ENCODE data around the gene SND1.

The SND1 gene

DNA sequence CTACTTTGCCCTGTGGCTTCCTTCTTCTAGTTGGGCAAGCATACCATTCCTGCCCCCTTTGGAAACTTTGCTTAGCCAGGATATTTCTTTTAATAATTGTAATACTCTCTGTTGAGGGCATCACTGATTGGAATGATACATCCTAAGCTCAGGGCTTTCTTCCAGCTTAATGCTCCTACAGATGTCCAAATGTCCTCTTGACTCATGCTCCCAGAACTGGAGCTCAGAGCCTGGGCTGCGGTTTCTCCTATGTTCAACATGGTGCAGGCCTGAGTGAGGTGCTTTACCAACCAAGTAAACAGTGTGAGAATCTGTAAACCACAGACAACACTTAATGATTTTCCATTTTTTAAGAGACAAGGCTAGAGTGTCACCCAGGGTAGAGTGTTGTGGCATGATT, 270.7 kb downstream of the SND1 start:
- no peaks in the 10 kb centered on the region for H3K9me3 ChIP-seq (ENCODE audit: control insufficient read depth, insufficient read depth, low read length)
- no peak overlapping the region for H3K4me3 ChIP-seq (ENCODE audit: low read depth, low read length)
- H3K4me1 ChIP-seq (ENCODE audit: control insufficient read depth, insufficient read depth, low read length), result peaks cover 10% of the 10 kb centered on the region

DNA sequence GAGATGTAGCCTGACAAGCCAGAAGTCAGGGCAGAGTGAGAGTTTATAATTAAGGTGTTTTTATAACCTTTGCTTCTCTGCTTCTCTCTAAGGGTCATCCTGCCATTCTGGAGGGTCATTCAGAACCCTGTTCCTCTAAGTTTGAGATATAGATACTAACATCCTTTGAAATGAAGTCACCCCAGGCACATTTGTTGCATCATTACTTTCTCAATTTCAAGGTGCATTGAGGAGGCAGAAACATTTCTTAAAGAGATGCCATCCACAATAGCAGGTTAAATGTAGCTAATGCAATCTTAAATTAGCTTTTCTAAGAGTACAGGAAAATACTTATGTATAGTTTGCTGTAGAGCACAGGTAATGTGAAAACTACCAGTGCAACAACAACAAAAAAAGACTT, 272.9 kb downstream of the SND1 start:
- no peaks in the 10 kb centered on the region for H3K9me3 ChIP-seq (ENCODE audit: control insufficient read depth, insufficient read depth, low read length)
- no peak overlapping the region for H3K27ac ChIP-seq (ENCODE audit: low read depth, low read length)
- peaks cover 10% of the 10 kb centered on the region for H3K4me1 ChIP-seq (ENCODE audit: control insufficient read depth, insufficient read depth, low read length)
- H3K9ac ChIP-seq (ENCODE audit: low read depth, low read length), result no peak overlapping the region
- H3K36me3 ChIP-seq (ENCODE audit: control insufficient read depth, insufficient read depth, low read length), result peaks cover 12% of the 10 kb centered on the region
- no peaks in the 10 kb centered on the region for H3K27me3 ChIP-seq (ENCODE audit: control insufficient read depth, insufficient read depth, low read length)
- H3K4me3 ChIP-seq (ENCODE audit: low read depth, low read length), result no peak overlapping the region

More for the DNA sequence above, 270.7 kb downstream of the SND1 start:
- Histone ChIP-seq H3K27ac (ENCODE audit: low read depth, low read length) (no peak overlapping the region), H3K27me3 (ENCODE audit: control insufficient read depth, insufficient read depth, low read length) (no peaks in the 10 kb centered on the region), H3K9ac (ENCODE audit: low read depth, low read length) (no peak overlapping the region), H3K36me3 (ENCODE audit: control insufficient read depth, insufficient read depth, low read length) (no peaks in the 10 kb centered on the region)

DNA sequence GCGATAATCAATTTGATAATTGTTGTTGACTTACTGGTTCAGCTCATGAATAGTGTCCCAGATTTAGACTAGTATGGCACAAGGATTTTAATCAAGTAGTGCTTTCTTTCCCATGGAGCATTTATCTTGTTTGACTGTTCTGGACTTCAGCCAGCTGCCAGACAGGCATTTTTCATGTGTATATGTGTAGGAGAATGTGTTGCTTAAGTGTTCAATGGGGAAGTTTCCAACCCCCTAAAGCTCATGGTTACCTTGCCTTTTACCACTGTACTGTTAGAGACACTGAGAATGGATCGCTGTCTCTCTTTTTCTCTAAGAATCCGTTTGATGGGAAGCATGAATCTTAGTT, 275.3 kb downstream of the SND1 start:
- Histone ChIP-seq H3K4me3 (ENCODE audit: low read depth, low read length) (no peak overlapping the region), H3K27me3 (ENCODE audit: control insufficient read depth, insufficient read depth, low read length) (no peaks in the 10 kb centered on the region), H3K36me3 (ENCODE audit: control insufficient read depth, insufficient read depth, low read length) (peaks cover 27% of the 10 kb centered on the region), H3K4me1 (ENCODE audit: control insufficient read depth, insufficient read depth, low read length) (peaks cover 10% of the 10 kb centered on the region), H3K27ac (ENCODE audit: low read depth, low read length) (no peak overlapping the region), H3K9me3 (ENCODE audit: control insufficient read depth, insufficient read depth, low read length) (no peaks in the 10 kb centered on the region), H3K9ac (ENCODE audit: low read depth, low read length) (no peak overlapping the region)

DNA sequence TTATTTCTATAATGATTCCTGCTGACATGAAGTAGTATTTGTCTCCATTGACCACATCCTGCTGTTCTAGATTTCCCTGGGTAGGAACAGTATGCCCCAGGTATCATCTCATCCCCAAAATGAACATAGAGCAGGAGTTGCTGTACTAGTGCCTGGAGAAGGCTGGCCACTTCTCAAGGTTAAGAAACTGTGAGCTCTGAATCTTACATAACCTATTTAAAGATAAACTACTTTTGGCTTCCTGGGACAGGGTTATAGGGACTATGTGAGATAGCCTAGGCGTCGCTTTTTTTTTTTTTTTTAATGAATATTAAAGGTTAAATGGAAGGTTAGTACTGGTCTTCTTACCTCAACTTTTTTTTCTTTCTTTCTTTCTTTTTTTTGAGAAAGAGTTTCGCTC, 276.2 kb downstream of the SND1 start:
- Histone ChIP-seq H3K9ac (ENCODE audit: low read depth, low read length) (no peak overlapping the region), H3K4me3 (ENCODE audit: low read depth, low read length) (no peak overlapping the region), H3K27me3 (ENCODE audit: control insufficient read depth, insufficient read depth, low read length) (no peaks in the 10 kb centered on the region), H3K27ac (ENCODE audit: low read depth, low read length) (no peak overlapping the region), H3K36me3 (ENCODE audit: control insufficient read depth, insufficient read depth, low read length) (peaks cover 30% of the 10 kb centered on the region), H3K4me1 (ENCODE audit: control insufficient read depth, insufficient read depth, low read length) (peaks cover 13% of the 10 kb centered on the region), H3K9me3 (ENCODE audit: control insufficient read depth, insufficient read depth, low read length) (no peaks in the 10 kb centered on the region)

DNA sequence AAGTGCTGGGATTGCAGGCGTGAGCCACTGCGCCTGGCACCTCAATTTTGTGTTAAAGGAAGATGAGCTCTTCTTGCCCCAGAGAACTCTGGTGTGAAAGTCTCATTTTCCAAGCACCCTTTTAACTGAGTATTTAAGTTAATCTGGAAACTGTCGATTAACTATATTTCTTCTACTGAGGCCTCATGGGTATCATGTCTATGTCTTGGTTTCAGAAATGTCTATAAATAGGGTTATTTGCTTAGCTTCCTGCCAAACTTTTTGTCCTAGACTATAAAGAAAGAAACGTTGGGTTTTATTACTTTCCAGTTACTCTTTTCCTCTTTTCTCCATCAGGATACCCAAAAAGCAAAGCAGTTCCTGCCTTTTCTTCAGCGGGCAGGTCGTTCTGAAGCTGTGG, 276.9 kb downstream of the SND1 start:
- H3K9ac ChIP-seq (ENCODE audit: low read depth, low read length), result no peak overlapping the region
- H3K27ac ChIP-seq (ENCODE audit: low read depth, low read length), result no peak overlapping the region
- H3K9me3 ChIP-seq (ENCODE audit: control insufficient read depth, insufficient read depth, low read length), result no peaks in the 10 kb centered on the region
- H3K27me3 ChIP-seq (ENCODE audit: control insufficient read depth, insufficient read depth, low read length), result no peaks in the 10 kb centered on the region
- no peak overlapping the region for H3K4me3 ChIP-seq (ENCODE audit: low read depth, low read length)
- H3K36me3 ChIP-seq (ENCODE audit: control insufficient read depth, insufficient read depth, low read length), result peaks cover 35% of the 10 kb centered on the region
- peaks cover 14% of the 10 kb centered on the region for H3K4me1 ChIP-seq (ENCODE audit: control insufficient read depth, insufficient read depth, low read length)

DNA sequence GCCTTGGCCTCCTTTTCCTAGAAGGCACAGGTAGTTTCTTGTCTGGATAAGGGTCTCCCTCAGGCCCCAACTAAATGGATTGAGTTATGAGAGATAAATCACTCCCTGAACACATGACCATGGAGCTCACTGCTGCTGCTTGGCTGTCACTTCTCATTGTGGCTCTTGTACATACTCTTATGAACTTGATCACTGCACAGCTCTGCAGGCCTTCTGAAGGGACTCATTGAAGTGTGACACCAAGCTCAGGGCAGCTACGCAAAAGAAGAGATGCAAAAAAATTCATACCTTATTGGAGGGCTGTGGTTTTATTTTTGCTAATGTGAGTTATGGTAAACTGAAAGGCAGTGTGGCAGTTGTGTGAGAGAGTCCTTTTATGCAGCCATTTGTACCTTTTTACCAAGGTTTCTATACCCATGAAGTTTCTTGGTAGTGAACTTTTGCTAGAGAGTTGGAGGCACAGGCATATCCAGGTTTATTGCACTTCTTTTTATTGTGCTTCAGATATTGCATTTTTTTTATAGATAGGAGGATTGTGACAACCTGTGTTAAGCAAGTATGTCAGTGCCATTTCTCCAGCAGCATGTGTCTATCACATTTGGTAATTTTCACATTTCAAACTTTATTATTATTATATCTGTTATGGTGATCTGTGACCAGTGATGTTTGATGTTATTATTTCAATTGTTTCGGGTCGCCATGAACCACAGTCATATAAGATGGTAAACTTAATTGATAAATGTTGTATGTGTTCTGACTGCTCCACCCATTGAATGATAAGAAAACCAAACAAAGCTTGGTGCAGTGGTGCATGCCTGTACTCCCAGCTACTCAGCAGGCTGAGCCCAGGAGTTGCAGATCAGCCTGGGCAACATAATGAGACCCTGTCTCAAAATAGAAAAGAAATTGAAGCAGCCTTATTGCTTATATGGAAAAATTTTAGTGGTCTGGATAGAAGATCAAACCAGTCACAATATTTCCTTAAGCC, 278.6 kb downstream of the SND1 start:
- Histone ChIP-seq H3K36me3 (ENCODE audit: control insufficient read depth, insufficient read depth, low read length) (peaks cover 35% of the 10 kb centered on the region), H3K27ac (ENCODE audit: low read depth, low read length) (no peak overlapping the region), H3K4me1 (ENCODE audit: control insufficient read depth, insufficient read depth, low read length) (peaks cover 21% of the 10 kb centered on the region)

DNA sequence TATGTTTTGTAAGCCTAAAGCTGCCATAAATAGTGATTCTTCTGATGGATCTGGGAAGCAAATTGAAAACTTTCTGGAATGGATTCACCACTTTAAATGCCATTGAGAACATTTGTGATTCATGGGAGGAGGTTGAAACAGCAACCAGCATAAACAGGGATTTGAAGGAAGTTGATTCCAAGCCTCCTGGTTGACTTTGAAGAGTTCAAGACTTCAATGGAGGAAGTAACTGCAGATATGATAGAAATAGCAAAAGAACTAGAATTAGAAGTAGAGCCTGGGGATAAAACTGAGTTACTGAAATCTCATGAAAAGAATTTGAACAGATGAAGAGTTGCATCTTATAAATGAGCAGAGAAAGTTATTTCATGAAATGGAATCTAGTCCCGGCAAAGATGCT, 280.1 kb downstream of the SND1 start:
- Histone ChIP-seq H3K27ac (ENCODE audit: low read depth, low read length) (no peak overlapping the region), H3K36me3 (ENCODE audit: control insufficient read depth, insufficient read depth, low read length) (peaks cover 35% of the 10 kb centered on the region), H3K4me1 (ENCODE audit: control insufficient read depth, insufficient read depth, low read length) (peaks cover 22% of the 10 kb centered on the region), H3K9ac (ENCODE audit: low read depth, low read length) (no peak overlapping the region), H3K27me3 (ENCODE audit: control insufficient read depth, insufficient read depth, low read length) (no peaks in the 10 kb centered on the region), H3K4me3 (ENCODE audit: low read depth, low read length) (no peak overlapping the region), H3K9me3 (ENCODE audit: control insufficient read depth, insufficient read depth, low read length) (no peaks in the 10 kb centered on the region)

More for the DNA sequence above, 278.6 kb downstream of the SND1 start:
- Histone ChIP-seq H3K27me3 (ENCODE audit: control insufficient read depth, insufficient read depth, low read length) (no peaks in the 10 kb centered on the region), H3K4me3 (ENCODE audit: low read depth, low read length) (no peak overlapping the region), H3K9ac (ENCODE audit: low read depth, low read length) (no peak overlapping the region), H3K9me3 (ENCODE audit: control insufficient read depth, insufficient read depth, low read length) (no peaks in the 10 kb centered on the region)

DNA sequence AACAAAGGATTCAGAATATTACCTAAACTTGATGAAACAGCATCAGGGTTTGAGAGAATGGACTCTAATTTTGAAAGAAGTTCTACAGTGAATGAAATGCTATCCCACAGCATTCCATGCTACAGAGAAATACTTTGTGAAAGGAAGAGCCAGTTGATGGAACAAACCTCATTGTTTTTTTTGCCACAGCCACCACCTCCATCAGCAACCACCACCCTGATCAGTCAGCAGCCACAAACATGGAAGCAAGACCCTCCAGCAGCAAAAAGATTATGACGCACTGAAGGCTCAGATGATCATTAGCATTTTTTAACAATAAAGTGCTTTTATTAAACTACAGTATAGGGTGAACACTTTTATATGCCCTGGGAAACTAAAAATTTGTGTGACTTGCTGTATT, 280.5 kb downstream of the SND1 start:
- H3K4me3 ChIP-seq (ENCODE audit: low read depth, low read length), result no peak overlapping the region
- no peaks in the 10 kb centered on the region for H3K27me3 ChIP-seq (ENCODE audit: control insufficient read depth, insufficient read depth, low read length)
- no peak overlapping the region for H3K9ac ChIP-seq (ENCODE audit: low read depth, low read length)
- no peak overlapping the region for H3K27ac ChIP-seq (ENCODE audit: low read depth, low read length)
- no peaks in the 10 kb centered on the region for H3K9me3 ChIP-seq (ENCODE audit: control insufficient read depth, insufficient read depth, low read length)
- peaks cover 22% of the 10 kb centered on the region for H3K4me1 ChIP-seq (ENCODE audit: control insufficient read depth, insufficient read depth, low read length)
- peaks cover 35% of the 10 kb centered on the region for H3K36me3 ChIP-seq (ENCODE audit: control insufficient read depth, insufficient read depth, low read length)

DNA sequence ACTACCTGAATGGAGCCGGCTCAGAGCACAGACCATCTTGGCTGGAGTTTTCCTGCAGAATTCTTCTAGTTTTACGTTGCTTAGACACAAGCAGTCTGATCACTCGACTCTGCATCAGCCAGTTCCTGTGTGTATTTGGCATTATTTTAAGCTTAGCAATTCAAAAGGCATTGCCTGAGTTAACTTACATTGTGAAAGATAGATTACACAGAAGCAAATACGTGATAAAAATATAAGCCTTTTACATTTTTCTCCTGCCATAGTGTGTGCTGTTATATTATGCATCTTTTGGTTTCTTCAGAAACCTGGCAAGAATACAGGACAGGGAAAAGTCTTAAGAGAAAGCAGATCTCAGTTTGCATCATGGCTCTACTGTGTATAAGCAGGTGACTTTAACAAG, 281.2 kb downstream of the SND1 start:
- Histone ChIP-seq H3K9ac (ENCODE audit: low read depth, low read length) (no peak overlapping the region), H3K4me1 (ENCODE audit: control insufficient read depth, insufficient read depth, low read length) (peaks cover 25% of the 10 kb centered on the region), H3K4me3 (ENCODE audit: low read depth, low read length) (no peak overlapping the region), H3K27me3 (ENCODE audit: control insufficient read depth, insufficient read depth, low read length) (no peaks in the 10 kb centered on the region), H3K27ac (ENCODE audit: low read depth, low read length) (no peak overlapping the region), H3K9me3 (ENCODE audit: control insufficient read depth, insufficient read depth, low read length) (no peaks in the 10 kb centered on the region), H3K36me3 (ENCODE audit: control insufficient read depth, insufficient read depth, low read length) (peaks cover 35% of the 10 kb centered on the region)

DNA sequence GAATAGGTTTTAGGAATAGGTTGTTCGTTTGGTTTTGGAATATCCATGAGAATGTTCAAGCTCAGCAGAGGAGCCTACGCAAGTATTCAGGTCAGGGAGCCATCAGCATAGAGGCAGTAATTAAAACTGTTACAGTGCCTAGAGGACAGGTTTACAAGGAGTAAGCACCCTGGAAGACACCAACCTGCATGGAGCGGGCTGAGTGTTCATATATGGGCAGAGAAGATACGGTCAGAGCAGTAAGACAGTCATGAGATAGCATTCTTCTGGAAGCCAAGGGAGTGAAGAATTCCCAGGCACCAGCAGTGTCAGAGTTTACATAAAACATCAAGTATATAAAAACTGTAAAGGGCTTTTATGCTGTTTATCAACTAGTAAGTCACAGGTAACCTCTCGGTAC, 282.7 kb downstream of the SND1 start:
- H3K36me3 ChIP-seq (ENCODE audit: control insufficient read depth, insufficient read depth, low read length), result peaks cover 24% of the 10 kb centered on the region
- no peaks in the 10 kb centered on the region for H3K27me3 ChIP-seq (ENCODE audit: control insufficient read depth, insufficient read depth, low read length)
- H3K4me3 ChIP-seq (ENCODE audit: low read depth, low read length), result no peak overlapping the region
- no peaks in the 10 kb centered on the region for H3K9me3 ChIP-seq (ENCODE audit: control insufficient read depth, insufficient read depth, low read length)
- H3K27ac ChIP-seq (ENCODE audit: low read depth, low read length), result no peak overlapping the region
- H3K4me1 ChIP-seq (ENCODE audit: control insufficient read depth, insufficient read depth, low read length), result peaks cover 25% of the 10 kb centered on the region
- H3K9ac ChIP-seq (ENCODE audit: low read depth, low read length), result no peak overlapping the region

DNA sequence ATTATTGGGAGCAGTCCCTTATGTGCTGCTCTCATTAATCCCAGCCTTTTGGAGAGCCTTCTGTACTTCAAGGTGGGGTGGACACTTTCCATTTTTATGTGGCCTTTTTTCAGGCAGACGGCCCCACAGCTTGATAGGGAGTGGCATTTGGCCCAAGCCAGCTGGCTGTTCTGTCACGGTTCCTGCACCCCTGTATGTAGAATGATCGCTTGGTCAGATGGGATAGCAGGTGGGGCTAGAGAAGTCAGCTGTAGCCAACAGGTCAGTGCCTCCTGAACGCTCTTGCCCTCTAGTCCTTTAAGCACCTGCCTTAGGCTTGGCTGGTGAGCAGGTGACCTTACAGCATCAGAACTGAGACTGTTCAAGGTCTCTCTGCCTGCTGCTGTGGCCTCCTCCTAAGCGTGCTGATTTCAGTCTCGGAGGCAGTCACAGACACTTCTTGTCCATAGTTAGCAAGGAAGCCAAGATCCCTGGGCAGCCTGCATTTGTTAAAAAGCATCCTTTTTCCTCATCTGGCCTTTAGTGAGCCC, 283.9 kb downstream of the SND1 start:
- H3K4me1 ChIP-seq (ENCODE audit: control insufficient read depth, insufficient read depth, low read length), result peaks cover 25% of the 10 kb centered on the region
- H3K27me3 ChIP-seq (ENCODE audit: control insufficient read depth, insufficient read depth, low read length), result no peaks in the 10 kb centered on the region
- no peak overlapping the region for H3K27ac ChIP-seq (ENCODE audit: low read depth, low read length)
- H3K36me3 ChIP-seq (ENCODE audit: control insufficient read depth, insufficient read depth, low read length), result peaks cover 12% of the 10 kb centered on the region
- no peak overlapping the region for H3K4me3 ChIP-seq (ENCODE audit: low read depth, low read length)
- no peaks in the 10 kb centered on the region for H3K9me3 ChIP-seq (ENCODE audit: control insufficient read depth, insufficient read depth, low read length)
- no peak overlapping the region for H3K9ac ChIP-seq (ENCODE audit: low read depth, low read length)

Measured in HUES48 (cell line).